Liver (tissue), 9 donors: ENCODE data around the gene RAD51B. TPM values are rescaled to one million over a fixed set of nuclear protein-coding genes. Genes with fewer than 3 reads are reported as not detected.

Source experiments
- DNase-seq: peaks from one replicate; pipeline ENCODE4 v3.0.0-alpha.2; 2017; ENCODE audit warnings: low spot score
- H3K27ac ChIP-seq, 2 donors: one replicate each; pipeline ENCODE4 v1.7.0; 2013; ENCODE audit warnings: inconsistent platforms in 2 of 2, low read length in 2 of 2, control low read depth in 1 of 2, low read depth in 1 of 2, mild to moderate bottlenecking in 1 of 2
- H3K27me3 ChIP-seq, 4 donors: one replicate each; pipeline versions ENCODE4 v1.6.1 to v1.7.0; 2013; ENCODE audit warnings: low read length in 3 of 4, inconsistent platforms in 1 of 4, mild to moderate bottlenecking in 1 of 4, moderate library complexity in 1 of 4; ENCODE audit not compliant: control insufficient read depth in 4 of 4, insufficient read depth in 4 of 4
- H3K36me3 ChIP-seq, 4 donors: one replicate each; pipeline versions ENCODE4 v1.6.1 to v1.7.0; 2013; ENCODE audit warnings: low read length in 3 of 4, mild to moderate bottlenecking in 3 of 4, low read depth in 1 of 4, moderate library complexity in 1 of 4; ENCODE audit not compliant: control insufficient read depth in 4 of 4, insufficient read depth in 3 of 4
- H3K4me1 ChIP-seq, 4 donors: one replicate each; pipeline versions ENCODE4 v1.6.1 to v1.7.0; 2013; ENCODE audit warnings: low read length in 3 of 4, mild to moderate bottlenecking in 3 of 4, moderate library complexity in 1 of 4; ENCODE audit not compliant: control insufficient read depth in 4 of 4, insufficient read depth in 4 of 4
- H3K4me3 ChIP-seq, 3 donors: one replicate each; pipeline versions ENCODE4 v1.6.1 to v1.7.0; 2013; ENCODE audit warnings: low read length in 3 of 3, control low read depth in 1 of 3, low read depth in 1 of 3, mild to moderate bottlenecking in 1 of 3
- H3K9ac ChIP-seq, 2 donors: one replicate each; pipeline ENCODE4 v1.7.0; 2013; ENCODE audit warnings: low read length in 2 of 2, mild to moderate bottlenecking in 2 of 2, moderate library complexity in 2 of 2, control low read depth in 1 of 2, low read depth in 1 of 2
- H3K9me3 ChIP-seq, 4 donors: one replicate each; pipeline versions ENCODE4 v1.6.1 to v1.7.0; 2013; ENCODE audit warnings: low read length in 3 of 4; ENCODE audit not compliant: control insufficient read depth in 4 of 4
- EGR1 ChIP-seq, 2 donors: IDR thresholded peaks; 2 replicates each; pipeline ENCODE4 v1.6.1; 2016 to 2018; ENCODE audit warnings: antibody characterized with exemption in 2 of 2, low read depth in 2 of 2
- FOXA2 ChIP-seq: IDR thresholded peaks from 2 replicates; pipeline ENCODE4 v1.6.1; 2016; ENCODE audit warnings: antibody characterized with exemption
- HNF4A ChIP-seq, 2 donors: conservative IDR thresholded peaks; 2 replicates each; pipeline ENCODE4 v1.6.1; 2016; ENCODE audit warnings: antibody characterized with exemption in 2 of 2, mild to moderate bottlenecking in 2 of 2
- HNF4G ChIP-seq: IDR thresholded peaks from 2 replicates; pipeline ENCODE4 v1.6.1; 2016; ENCODE audit warnings: antibody characterized with exemption
- JUND ChIP-seq, 2 donors: IDR thresholded peaks; 2 replicates each; pipeline ENCODE4 v1.6.1; 2016; ENCODE audit warnings: antibody characterized with exemption in 2 of 2
- NR2F2 ChIP-seq: IDR thresholded peaks from 2 replicates; pipeline ENCODE4 v1.6.1; 2016; ENCODE audit warnings: antibody characterized with exemption
- RAD21 ChIP-seq, 2 donors: IDR thresholded peaks; 2 replicates each; pipeline ENCODE4 v1.6.1; 2016; ENCODE audit warnings: antibody characterized with exemption in 2 of 2, mild to moderate bottlenecking in 2 of 2
- RXRA ChIP-seq, 2 donors: IDR thresholded peaks; 2 replicates each; pipeline ENCODE4 v1.6.1; 2017 to 2018; ENCODE audit warnings: antibody characterized with exemption in 2 of 2, mild to moderate bottlenecking in 1 of 2
- SP1 ChIP-seq: IDR thresholded peaks from 2 replicates; pipeline ENCODE4 v1.6.1; 2018; ENCODE audit warnings: antibody characterized with exemption, mild to moderate bottlenecking
- TAF1 ChIP-seq: conservative IDR thresholded peaks from 2 replicates; pipeline ENCODE4 v1.6.1; 2016; ENCODE audit warnings: antibody characterized with exemption, mild to moderate bottlenecking
- WGBS: extraction: QIAGEN DNeasy Blood & Tissue Kit; methylation state at CpG from one replicate; pipeline ENCODE4 v1.1.7; 2013; 5-methylcytosine and 5-hydroxymethylcytosine counted together
- polyA plus RNA-seq, 2 donors: library from polyadenylated mRNA; stranded (reverse) in 1 of 2; unstranded in 1 of 2; fragments of 200-250 nt in 1 of 2; fragments of >200 nt in 1 of 2; fragmentation: Nextera tagmentation in 1 of 2; extraction: Ambion mirVana in 1 of 2; gene quantifications; one replicate each; pipeline versions ENCODE4 v1.2.1 to v1.2.3, GENCODE V29; 2013 to 2015
- total RNA-seq, 2 donors: library from RNA; depleted of rRNA; stranded (reverse); fragments of >200 nt; gene quantifications; one replicate each; pipeline ENCODE4 v1.2.3, GENCODE V29; 2014
- TF ChIP-seq, protein P1 (sequence below): IDR thresholded peaks from 2 replicates; pipeline ENCODE4 v1.6.1; 2016; ENCODE audit warnings: antibody characterized with exemption
- TF ChIP-seq, protein P2 (sequence below): IDR thresholded peaks from 2 replicates; pipeline ENCODE4 v1.6.1; 2016; ENCODE audit warnings: antibody characterized with exemption, mild to moderate bottlenecking
- TF ChIP-seq, protein P3 (sequence below): fragments of 150-350 bp; IDR thresholded peaks from 2 replicates; pipeline ENCODE4 v1.5.1; 2017; ENCODE audit warnings: improper control_type of control experiment, low read depth, low read length; ENCODE audit not compliant: missing input control
- TF ChIP-seq, protein P4 (sequence below): IDR thresholded peaks from 2 replicates; pipeline ENCODE4 v1.6.1; 2016; ENCODE audit warnings: antibody characterized with exemption
- donor health status: healthy.
- donor health status: healthy.
- donor health status: healthy.
- donor health status: healthy.
- donor health status: healthy.

The RAD51B gene
- total and polyA plus RNA-seq, 4 donors = 0.81 to 12.9 (median 2.4) TPM

DNA sequence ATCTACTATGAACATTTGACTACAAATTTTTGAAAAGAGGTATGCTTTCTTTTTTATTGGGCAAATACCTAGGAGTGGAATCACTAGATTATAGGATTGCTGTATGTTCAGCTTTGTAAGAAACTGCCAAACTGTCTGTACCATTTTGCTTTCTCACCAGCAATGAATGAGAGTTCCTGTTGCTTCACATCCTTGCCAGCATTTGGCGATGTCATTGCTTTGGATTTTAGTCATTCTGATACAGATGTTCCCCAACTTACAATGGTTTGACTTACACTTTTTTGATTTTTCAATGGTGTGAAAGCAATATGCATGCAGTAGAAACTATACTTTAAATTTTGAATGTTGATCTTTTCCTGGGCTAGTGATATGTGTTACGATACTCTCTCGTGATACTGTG is 328.7 kb downstream of the RAD51B start:
- no peak overlapping the region for H3K9ac ChIP-seq
- no peaks in the 10 kb centered on the region for H3K27me3 ChIP-seq
- H3K36me3 ChIP-seq = no peaks in the 10 kb centered on the region
- no peak for DNase-seq
- no peak overlapping the region for H3K27ac ChIP-seq
- TF ChIP-seq RAD21 (IDR thresholded peaks at IDR 0.05) (no peak), JUND (IDR thresholded peaks at IDR 0.05) (no peak), HNF4G (no peak), HNF4A (conservative IDR thresholded peaks at IDR 0.05) (no peak), RXRA (IDR thresholded peaks at IDR 0.05) (no peak), NR2F2 (no peak), TAF1 (no peak), SP1 (no peak), FOXA2 (no peak), EGR1 (IDR thresholded peaks at IDR 0.05; ENCODE audit: low read depth in 2 of 2) (no peak)
- TF ChIP-seq, protein P1, sequence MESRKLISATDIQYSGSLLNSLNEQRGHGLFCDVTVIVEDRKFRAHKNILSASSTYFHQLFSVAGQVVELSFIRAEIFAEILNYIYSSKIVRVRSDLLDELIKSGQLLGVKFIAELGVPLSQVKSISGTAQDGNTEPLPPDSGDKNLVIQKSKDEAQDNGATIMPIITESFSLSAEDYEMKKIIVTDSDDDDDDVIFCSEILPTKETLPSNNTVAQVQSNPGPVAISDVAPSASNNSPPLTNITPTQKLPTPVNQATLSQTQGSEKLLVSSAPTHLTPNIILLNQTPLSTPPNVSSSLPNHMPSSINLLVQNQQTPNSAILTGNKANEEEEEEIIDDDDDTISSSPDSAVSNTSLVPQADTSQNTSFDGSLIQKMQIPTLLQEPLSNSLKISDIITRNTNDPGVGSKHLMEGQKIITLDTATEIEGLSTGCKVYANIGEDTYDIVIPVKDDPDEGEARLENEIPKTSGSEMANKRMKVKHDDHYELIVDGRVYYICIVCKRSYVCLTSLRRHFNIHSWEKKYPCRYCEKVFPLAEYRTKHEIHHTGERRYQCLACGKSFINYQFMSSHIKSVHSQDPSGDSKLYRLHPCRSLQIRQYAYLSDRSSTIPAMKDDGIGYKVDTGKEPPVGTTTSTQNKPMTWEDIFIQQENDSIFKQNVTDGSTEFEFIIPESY = no peak
- TF ChIP-seq, protein P2, sequence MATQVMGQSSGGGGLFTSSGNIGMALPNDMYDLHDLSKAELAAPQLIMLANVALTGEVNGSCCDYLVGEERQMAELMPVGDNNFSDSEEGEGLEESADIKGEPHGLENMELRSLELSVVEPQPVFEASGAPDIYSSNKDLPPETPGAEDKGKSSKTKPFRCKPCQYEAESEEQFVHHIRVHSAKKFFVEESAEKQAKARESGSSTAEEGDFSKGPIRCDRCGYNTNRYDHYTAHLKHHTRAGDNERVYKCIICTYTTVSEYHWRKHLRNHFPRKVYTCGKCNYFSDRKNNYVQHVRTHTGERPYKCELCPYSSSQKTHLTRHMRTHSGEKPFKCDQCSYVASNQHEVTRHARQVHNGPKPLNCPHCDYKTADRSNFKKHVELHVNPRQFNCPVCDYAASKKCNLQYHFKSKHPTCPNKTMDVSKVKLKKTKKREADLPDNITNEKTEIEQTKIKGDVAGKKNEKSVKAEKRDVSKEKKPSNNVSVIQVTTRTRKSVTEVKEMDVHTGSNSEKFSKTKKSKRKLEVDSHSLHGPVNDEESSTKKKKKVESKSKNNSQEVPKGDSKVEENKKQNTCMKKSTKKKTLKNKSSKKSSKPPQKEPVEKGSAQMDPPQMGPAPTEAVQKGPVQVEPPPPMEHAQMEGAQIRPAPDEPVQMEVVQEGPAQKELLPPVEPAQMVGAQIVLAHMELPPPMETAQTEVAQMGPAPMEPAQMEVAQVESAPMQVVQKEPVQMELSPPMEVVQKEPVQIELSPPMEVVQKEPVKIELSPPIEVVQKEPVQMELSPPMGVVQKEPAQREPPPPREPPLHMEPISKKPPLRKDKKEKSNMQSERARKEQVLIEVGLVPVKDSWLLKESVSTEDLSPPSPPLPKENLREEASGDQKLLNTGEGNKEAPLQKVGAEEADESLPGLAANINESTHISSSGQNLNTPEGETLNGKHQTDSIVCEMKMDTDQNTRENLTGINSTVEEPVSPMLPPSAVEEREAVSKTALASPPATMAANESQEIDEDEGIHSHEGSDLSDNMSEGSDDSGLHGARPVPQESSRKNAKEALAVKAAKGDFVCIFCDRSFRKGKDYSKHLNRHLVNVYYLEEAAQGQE = no peak
- TF ChIP-seq, protein P3, sequence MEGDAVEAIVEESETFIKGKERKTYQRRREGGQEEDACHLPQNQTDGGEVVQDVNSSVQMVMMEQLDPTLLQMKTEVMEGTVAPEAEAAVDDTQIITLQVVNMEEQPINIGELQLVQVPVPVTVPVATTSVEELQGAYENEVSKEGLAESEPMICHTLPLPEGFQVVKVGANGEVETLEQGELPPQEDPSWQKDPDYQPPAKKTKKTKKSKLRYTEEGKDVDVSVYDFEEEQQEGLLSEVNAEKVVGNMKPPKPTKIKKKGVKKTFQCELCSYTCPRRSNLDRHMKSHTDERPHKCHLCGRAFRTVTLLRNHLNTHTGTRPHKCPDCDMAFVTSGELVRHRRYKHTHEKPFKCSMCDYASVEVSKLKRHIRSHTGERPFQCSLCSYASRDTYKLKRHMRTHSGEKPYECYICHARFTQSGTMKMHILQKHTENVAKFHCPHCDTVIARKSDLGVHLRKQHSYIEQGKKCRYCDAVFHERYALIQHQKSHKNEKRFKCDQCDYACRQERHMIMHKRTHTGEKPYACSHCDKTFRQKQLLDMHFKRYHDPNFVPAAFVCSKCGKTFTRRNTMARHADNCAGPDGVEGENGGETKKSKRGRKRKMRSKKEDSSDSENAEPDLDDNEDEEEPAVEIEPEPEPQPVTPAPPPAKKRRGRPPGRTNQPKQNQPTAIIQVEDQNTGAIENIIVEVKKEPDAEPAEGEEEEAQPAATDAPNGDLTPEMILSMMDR = no peak
- TF ChIP-seq, protein P4, sequence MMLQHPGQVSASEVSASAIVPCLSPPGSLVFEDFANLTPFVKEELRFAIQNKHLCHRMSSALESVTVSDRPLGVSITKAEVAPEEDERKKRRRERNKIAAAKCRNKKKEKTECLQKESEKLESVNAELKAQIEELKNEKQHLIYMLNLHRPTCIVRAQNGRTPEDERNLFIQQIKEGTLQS = no peak
- WGBS = 98% methylated on average over 3 of the region's 3 CpGs
- no peak overlapping the region for H3K4me3 ChIP-seq
- peaks cover 0 to 5% (median 0%) of the 10 kb centered on the region in 4 donors for H3K9me3 ChIP-seq
- H3K4me1 ChIP-seq = peaks cover 0 to 7% (median 0%) of the 10 kb centered on the region in 4 donors

DNA sequence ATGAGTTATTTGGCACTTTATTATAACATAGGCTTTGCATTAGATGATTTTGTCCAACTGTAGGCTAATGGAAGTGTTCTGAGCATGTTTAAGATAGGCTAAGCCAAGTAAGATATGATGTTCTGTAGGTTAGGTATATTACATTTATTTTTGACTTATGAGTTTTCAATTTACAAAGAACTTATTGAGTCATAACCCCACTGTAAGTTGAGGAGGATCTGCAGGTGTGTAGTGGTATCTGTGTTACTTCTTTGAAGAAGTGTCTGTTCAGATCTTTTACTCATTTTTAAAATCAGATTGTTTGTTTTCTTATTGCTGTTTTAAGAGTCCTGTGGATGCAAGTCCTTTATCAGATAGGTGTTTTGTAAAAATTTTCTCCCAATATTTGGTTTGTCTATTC is 329.2 kb downstream of the RAD51B start:
- peaks cover 0 to 4% (median 0%) of the 10 kb centered on the region in 4 donors for H3K4me1 ChIP-seq
- no peaks in the 10 kb centered on the region for H3K27me3 ChIP-seq

More for the DNA sequence above, 329.2 kb downstream of the RAD51B start:
- H3K9me3 ChIP-seq = peaks cover 0 to 5% (median 0%) of the 10 kb centered on the region in 4 donors
- H3K36me3 ChIP-seq = no peaks in the 10 kb centered on the region
- TF ChIP-seq, protein P4 = no peak
- TF ChIP-seq FOXA2 = no peak
- no peak for TF ChIP-seq SP1
- no peak for TF ChIP-seq RXRA (IDR thresholded peaks at IDR 0.05)
- TF ChIP-seq, protein P2 = no peak
- H3K27ac ChIP-seq = no peak overlapping the region
- no peak overlapping the region for H3K4me3 ChIP-seq
- no peak overlapping the region for H3K9ac ChIP-seq
- no peak for DNase-seq
